Urothelium cell line (cell line): ENCODE measurements around the gene PMEL.
"Not testable (repeated sequence)": the region's sequence is repeated elsewhere in the genome, so short reads cannot be mapped to it uniquely, and the experiment has no call there.

Experiments used
- DNase-seq: peaks from one replicate; pipeline ENCODE4 v3.0.0; 2011; ENCODE audit warnings: low spot score, mixed read lengths
- FAIRE-seq: peaks from 2 replicates; lab custom pipeline; 2011; peaks lifted over from hg19 to GRCh38; lab: Jason Lieb, UNC

Gene PMEL

DNA sequence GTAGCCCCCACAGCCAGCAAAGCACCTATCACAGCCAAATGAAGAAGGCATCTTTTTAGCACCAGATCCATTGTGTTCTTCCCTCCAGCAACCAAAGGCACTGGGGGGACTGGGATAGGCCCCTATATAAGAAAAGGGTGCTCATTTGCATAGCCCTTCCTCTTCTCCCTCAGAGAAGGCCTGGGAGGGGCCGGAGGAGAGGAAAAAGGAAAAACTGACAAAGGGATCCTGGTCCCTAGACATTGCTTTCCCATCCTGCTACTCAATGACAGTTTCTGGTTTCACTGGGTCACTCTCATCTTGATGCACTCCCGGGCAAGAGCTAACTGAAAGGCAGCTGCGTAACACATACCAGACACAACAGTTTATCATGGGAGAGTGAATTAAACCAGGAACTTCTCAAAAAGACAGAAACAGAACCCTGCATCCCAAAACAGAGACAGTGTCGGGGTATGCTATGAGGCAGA lies at the start of gene PMEL:
TSS of gene PMEL (minus strand) at position 102 of the 467 bp plus-strand sequence. CDS start at position 71, 31 bp downstream.
- FAIRE-seq: no peak
- DNase-seq: no peak

DNA sequence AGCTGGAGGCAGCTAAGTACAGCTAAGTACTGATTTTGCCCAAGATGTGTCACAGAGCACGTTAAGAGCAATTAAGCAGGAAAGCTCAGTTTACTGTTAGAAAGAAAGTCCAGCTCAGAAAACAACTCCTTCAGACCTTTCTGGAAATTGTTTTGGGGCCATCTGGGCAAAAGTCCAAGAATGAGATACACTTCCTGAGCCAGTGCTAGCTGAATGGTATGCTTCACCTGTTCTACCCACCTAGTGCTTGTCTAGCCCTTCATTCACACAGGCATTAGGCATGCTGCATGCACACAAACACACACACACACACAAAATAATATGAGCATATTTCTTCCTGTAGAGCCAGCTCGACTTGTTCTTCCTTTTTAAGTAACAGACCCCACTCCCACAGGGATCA lies 48.4 kb upstream of the PMEL start:
- FAIRE-seq: no peak
- DNase-seq: no peak

DNA sequence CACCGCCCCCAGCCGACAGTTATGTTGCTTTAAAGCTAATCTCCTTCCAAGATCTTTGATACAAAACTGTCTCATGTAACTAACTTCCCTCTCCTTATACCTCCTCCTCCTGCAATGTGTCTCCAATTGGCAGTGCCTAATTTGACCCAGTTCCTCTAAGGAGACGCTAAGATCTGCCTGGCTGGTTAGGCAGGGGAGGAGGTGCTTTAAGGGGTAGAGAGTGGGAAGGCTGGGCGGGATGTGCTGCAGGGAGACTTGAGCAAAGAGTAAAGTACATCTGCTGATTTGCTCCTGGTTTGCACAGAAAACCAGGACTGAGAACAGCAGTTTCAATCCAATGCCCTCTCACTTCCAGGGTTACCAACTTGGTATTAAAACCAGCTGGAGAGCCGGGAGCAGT lies 47.6 kb upstream of the PMEL start:
- FAIRE-seq (no peak), DNase-seq (no peak)

DNA sequence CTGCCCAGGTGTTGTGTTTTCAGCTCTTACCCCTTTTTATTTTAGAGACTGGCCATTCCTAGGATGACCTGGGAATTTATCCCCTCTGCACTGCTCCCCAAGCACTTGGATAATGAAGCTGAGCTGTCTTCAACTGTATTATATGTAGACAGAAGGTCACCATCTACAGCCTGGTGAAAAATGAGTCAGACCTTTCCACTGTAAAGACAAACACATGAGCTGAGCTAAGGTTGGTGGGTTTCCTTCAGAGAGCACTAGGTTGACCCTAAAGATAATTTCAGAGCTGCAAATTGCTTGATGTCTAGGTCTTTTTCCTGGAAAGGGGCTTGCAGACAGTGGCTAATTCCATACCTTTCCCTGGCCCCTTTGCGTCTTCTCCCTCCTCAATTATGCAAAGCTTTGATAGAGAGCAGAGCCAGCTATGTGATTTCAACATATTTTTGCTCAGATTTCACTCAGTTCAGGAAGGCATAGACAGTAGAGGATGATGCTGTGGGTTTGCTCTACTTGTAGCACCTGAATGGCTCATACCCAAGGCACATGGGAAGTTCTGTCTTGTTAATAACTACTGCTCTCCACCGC lies 45.8 kb upstream of the PMEL start:
- FAIRE-seq (no peak), DNase-seq (no peak)

DNA sequence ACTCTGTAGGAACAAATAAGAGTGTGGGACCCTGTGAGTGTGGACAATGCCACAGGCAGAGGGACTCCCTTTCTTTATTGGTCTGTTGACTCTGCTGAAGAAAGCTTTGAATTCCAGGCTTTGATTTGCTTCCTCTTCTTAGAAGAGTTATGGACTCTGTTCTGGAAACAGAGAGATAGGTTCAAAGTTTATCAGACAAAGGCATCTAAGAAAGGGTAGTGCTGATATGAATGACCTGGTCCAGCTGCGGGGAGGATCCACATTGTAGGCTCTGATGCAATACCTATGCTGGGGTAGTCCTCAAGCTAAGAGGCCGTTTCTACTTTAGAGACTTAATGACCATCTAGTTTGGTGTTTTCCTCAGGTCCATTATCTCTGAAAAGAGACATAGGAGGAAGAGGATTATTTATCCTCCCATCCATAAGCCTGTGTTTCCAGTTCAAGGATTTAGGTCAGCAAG lies 44.3 kb upstream of the PMEL start:
- DNase-seq (no peak), FAIRE-seq (no peak)

DNA sequence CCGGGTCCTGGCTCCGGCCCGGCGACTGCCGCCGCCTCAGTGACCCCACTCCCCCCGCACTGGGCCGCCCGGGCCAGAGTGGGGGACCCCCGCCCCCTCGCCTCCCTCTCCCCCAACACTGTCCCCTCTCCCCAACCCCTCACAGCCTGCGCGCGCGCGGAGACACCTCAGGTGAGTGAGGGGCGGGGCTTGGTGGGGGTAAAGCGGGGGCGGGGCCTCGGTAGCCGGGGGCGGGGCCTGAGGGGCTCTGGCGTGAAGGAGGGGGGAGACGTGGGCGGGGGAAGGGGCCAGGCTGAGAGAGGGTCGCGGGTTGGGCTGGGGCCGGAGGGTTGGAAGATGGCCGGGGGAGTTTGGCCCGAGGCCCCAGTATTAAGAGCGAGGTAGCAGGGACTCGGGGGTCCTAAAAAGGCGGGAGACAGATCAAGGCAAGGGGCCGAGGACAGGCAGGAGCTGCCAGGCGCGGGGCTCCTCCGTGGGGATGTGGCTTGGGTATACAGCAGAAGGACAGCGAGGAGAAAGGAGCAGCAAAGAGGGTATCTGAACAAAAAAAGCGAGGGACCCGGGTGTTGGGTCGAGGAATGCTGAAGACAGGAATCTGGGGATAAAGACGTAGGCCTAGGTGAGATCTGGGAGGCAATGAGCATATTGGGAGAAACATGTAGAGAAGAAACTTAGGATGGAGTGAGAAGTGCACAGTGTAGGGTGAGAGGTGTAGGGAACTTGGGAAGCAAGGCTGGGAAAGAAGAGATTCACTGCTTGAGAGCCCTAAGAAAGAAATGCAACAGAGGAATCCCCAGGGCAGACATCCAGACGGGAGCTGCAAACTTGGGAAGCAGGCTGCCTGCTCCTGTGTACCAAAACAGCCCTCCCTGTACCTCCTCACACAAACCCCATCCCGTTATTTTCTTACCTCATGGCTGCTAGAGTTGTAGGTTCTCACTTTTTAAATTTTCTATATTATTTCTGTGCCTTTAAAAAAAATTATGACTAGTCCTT lies 42.0 kb upstream of the PMEL start:
- peak; percentile 79 for DNase-seq

DNA sequence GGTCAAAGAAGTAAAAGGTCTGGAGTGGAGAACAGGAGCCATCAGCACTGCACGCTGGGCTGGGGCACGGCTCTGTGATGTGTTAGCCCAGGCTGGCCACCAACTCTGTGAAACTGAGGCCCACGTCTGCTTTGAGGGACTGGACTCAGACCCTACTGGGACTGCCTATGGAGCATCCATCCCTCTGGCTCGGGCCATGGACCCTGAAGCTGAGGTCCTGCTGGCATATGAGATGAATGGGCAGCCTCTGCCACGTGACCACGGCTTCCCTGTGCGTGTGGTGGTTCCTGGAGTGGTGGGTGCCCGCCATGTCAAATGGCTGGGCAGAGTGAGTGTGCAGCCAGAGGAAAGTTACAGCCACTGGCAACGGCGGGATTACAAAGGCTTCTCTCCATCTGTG lies 38.4 kb upstream of the PMEL start:
- no peak for DNase-seq
- FAIRE-seq: no peak

More for the DNA sequence above, 42.0 kb upstream of the PMEL start:
- no peak for FAIRE-seq

DNA sequence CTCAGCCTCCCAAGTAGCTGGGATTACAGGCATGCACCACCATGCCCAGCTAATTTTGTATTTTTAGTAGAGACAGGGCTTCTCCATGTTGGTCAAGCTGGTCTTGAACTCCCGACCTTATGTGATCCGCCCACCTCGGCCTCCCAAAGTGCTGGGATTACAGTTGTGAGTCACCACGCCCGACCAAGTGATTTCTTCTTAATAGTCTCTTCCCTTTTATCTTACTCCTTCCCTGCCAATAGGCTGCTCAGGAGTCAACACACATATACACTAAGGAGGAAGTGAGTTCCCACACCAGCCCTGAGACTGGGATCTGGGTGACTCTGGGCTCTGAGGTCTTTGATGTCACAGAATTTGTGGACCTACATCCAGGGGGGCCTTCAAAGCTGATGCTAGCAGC lies 37.5 kb upstream of the PMEL start:
- DNase-seq, FAIRE-seq: not testable (repeated sequence)

DNA sequence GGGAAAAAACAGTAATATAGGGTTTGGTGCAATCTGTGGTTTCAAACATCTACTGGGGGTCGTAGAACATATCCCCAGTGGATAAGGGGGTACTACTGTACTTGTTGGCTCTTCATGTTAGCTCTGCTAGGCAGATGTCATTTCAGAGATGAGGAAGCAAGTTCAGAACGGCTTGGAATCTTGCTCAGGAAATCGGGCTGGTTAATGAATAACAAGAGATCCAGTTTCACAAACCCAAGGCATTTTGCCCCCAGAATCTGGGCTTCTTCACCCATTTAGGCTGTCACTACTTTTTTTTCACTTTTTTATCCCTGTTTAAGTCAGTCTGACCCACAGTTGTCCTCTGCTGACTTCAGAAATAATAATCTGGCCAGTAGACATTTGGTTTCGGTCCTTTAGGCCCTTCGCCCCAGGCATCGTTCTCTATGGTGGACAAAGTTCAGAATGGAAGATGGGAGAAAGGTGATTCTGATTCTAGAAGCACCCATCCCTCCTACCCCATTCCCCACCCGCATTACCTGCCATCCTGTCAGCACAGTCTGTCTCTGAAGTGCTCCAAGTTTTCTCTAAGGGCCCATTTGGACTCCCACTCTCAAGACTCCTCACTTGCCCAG lies 35.8 kb upstream of the PMEL start:
- no peak for FAIRE-seq
- no peak for DNase-seq

DNA sequence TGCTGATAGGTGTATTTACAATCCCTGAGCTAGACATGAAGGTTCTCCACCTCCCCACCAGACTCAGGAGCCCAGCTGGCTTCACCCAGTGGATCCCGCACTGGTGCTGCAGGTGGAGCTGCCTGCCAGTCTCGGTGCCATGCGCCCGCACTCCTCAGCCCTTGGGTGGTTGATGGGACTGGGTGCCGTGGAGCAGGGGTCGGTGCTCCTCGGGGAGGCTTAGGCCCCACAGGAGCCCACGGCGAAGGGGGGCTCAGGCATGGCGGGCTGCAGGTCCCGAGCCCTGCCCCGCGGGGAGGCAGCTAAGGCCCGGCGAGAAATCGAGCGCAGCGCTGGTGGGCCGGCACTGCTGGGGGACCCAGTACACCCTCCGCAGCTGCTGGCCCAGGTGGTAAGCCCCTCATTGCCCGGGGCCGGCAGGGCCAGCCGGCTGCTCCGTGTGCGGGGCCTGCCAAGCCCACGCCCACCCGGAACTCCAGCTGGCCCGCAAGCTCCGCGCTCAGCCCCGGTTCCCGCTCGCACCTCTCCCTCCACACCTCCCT lies 34.2 kb upstream of the PMEL start:
- not testable (repeated sequence) for FAIRE-seq, DNase-seq

DNA sequence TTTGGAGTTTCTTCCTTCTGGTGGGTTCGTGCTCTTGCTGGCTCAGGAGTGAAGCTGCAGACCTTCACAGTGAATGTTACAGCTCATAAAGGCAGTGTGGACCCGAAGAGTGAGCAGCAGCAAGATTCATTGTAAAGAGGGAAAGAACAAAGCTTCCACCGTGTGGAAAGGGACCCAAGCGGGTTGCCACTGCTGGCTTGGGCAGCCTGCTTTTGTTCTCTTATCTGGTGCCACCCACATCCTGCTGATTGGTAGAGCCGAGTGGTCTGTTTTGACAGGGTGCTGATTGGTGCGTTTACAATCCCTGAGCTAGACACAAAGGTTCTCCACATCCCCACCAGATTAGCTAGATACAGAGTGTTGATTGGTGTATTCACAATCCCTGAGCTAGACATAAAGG lies 33.7 kb upstream of the PMEL start:
- FAIRE-seq, DNase-seq: not testable (repeated sequence)

DNA sequence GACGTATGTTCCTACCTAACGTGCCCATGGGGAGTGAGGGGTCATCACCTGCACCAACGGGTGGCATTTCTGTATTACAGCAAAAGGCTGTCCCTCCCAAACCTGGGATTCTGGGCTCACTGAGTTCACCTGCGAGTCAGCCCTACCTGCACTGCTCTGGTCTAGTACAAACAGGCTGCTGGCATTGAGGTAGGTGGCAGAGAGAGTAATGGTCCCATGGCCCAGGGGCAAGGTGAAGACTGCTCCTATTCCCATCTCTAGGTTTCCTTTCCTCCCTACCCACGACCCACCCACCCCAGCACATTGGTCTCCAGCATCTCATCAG lies 31.7 kb upstream of the PMEL start:
- peak; percentile 20 for FAIRE-seq
- no peak for DNase-seq

DNA sequence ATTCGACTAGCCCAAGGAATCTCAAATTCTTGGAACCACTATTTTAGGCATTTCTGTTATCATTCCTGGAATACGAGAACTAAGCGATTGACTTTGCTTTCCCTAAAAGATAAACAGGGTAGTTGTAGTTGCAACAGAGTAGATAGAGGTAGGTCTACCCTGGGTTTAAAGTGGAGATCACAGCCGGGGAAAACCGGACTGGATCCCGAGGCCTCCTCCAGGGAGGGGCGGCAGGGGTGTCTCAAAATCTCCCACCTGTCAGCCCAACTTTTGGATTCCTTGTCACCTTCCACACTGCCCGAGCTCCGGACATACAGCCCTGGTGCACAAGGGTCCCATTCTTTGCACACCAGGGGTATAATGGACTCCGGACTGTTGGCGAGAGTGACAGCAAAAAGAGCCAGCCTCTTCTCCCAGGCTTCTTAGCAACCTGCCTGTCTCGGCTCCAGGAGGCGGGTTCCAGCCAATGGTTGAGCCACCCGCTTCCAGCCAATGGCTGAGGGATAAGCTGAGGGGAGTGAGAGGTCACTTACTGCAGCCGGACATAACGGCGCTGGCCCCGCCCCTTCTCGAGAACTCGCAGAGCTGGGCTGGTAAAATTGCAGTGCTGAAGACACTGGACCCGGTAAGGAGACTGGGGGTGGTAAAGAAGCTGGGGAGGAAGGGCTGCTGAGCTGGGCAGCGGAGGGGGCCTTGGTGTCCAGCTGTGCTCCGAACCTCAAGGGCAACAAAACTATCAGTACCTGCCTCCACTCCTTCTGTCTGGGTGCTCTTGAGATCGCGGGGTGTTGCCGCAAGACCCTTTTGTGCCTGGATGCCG lies 31.1 kb upstream of the PMEL start, which contains the start of gene SUOX:
TSS of gene SUOX (plus strand) at position 562 of the 820 bp plus-strand sequence. CDS start 4,946 bp downstream, outside the sequence.
- DNase-seq: peak; percentile 97
- FAIRE-seq: peak; percentile 55

DNA sequence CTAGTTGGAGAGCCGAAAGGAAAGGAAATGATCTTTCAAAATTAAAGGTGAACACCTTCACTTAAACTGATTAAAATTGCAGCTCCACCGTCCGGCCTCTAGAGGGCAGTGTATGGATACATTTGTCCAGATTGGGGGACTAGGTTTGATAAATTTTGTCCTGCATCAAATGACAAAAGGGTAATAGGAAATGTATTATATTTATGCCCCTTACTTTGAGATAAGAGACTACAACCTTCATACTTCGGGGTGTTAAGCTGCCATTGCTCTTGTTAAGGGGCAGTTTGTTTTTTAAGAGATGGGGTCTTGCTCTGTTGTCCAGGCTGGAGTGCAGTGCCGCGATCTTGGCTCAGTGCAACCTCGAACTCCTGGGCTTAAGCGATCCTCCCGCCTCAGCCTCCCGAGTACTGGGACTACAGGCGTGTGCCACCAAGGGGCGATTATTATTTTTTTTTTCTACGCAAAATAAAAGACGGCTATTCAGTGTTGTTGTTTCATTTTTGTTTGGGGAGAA lies 30.4 kb upstream of the PMEL start:
- DNase-seq (peak; percentile 54), FAIRE-seq (no peak)

DNA sequence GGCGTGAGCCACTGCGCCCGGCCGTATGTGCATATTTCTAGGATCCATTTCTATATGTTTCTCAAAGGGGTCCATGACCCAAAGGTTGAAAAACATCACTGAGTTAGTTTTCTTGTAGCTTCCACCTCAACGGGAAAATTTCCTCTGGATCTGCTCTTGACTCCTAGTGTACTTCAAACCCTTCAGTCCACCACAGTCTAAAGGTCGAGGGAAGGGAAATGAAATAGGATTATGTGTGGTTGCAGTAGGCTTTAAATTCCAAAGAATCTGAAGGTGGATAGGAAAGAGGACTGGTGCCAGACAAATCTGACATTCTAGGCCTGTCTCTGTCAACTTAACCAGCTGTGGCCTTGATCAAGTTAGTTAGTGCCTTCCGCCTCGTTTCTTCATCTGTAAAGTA lies 29.5 kb upstream of the PMEL start:
- DNase-seq: no peak
- no peak for FAIRE-seq

DNA sequence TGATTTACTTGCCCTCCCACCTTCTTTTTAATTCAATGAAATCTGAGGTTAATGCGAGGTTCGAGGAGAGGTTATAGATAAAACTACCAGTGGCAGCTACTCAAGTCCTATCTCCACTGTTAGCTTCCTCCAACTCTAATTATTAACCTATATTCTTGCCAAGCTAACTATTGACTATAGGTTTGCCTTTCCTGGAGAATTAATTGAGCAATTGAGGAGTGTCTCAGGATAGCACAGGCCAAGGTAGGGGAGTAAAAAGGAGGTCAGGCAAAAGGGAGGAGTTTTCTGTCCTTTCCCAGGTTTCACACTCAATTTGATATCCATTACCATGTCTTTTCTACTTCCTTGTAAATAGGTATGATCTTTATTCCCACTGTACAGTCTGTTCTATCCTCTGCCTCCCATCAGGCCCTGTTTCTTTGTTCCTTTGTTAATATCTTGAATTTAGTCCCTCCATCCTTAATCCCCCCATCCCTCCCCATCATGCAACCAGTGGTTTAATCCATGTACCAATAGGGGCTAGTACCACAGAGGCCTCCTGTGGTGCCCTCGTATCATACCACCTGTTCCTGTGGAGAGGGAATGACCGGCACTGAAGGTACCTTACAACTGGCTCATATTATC lies 27.5 kb upstream of the PMEL start:
- FAIRE-seq (no peak), DNase-seq (no peak)

DNA sequence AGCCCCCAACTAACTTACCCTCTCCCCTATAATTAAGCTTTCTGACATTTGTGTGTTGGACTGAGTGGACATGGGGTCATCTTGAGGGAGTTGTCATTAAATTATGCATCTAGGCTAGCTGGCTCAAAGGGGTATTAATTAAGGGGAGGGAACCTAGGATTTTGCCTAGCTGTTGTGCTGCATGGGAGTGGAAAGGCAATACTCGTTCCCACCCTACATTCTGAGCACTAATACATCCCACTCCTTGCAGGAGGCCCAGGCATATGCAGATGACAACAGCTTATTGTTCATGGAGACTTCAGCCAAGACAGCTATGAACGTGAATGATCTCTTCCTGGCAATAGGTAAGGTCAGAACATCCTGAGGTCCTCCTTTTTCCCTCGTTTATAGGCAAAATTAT lies 25.3 kb upstream of the PMEL start:
- FAIRE-seq (no peak), DNase-seq (no peak)

DNA sequence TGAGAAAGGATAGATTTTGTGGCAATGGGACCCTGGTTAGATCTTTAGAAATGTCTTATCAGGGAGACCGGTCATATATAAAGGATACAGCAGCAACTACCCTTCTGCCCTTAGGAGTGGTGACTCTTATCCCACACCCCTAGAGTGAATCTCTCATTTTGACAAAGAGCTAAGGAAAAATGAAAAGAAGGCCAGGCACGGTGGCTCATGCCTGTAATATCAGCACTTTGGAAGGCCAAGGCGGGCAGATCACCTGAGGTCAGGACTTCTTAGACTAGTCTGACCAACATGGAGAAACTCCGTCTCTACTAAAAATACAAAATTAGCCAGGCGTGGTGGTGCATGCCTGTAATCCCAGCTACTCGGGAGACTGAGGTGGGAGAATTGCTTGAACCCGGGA lies 20.1 kb upstream of the PMEL start:
- FAIRE-seq, DNase-seq: not testable (repeated sequence)

DNA sequence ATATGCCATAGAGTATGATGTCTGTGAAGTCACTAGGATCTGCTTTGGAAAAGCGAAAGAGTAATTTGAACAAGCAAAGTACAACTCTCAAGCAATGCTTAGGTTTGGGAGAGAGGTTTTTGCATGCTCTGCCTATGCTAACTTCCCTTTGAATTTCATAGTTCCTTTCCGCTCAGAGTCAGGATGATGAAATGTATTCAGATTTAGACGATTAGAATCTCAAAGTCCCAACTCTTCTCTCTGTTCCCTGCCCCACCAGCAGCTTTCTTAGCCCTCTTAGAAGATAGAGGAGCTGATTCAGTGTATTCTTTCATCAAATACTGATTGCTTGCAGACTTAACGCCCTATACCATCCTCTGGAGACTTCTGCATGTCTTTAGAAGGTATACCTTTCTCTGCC lies 19.5 kb upstream of the PMEL start:
- DNase-seq (no peak), FAIRE-seq (no peak)

DNA sequence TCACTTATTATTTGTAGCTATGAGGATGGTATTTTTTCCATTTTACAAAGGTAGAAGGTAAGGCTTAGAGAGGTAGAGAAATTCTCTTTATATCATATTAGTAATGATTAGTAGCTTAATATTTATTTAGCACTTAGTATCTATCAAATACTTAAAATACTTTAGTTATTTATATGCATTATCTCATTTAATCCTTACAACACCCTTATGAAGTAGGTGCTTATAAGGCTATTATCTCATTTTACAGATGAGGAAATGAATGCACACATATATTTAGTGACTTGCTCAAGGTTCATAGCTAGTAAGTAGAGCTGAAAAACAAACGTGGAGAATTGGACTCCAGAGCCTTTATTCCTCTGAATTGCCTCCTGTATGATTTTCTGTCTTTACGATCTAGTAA lies 19.0 kb upstream of the PMEL start:
- FAIRE-seq (no peak), DNase-seq (no peak)
